Prostate gland (tissue), 2 donors: ENCODE data around the gene OLFML2B.

Experiments
- CTCF ChIP-seq, 4 experiments: fragments of 200-600 bp in 2 of 4; fragments of 450-650 bp in 2 of 4; sonication (generic) in 2 of 4; IDR thresholded peaks; 1 replicate in 3 of 4; 2 replicates in 1 of 4; pipeline ENCODE4 v1.5.1; 2016 to 2019; ENCODE audit warnings: antibody characterized with exemption in 4 of 4, mild to moderate bottlenecking in 2 of 4, moderate library complexity in 2 of 4
- POLR2A ChIP-seq: fragments of 450-650 bp; IDR thresholded peaks from one replicate; pipeline ENCODE4 v1.6.1; 2016; ENCODE audit warnings: antibody characterized with exemption, mild to moderate bottlenecking
- POLR2AphosphoS5 ChIP-seq: sonication (generic); formaldehyde crosslinking; IDR thresholded peaks from one replicate; pipeline ENCODE4 v1.6.1; 2017; ENCODE audit warnings: antibody characterized with exemption

- TF ChIP-seq CTCF (IDR thresholded peaks at IDR 0.05) (no peak), POLR2A (no peak), POLR2AphosphoS5 (no peak)
Measured at GRCh38 chr1:162028726-162029125, 5.1 kb upstream of the OLFML2B start.
